Germinal center (tissue), 1 donor: ENCODE results near the gene ARHGAP28.

ENCODE experiments used
- DNase-seq: peaks from one replicate; pipeline ENCODE4 v3.0.0; 2012; ENCODE audit warnings: mixed read lengths, low spot score

ARHGAP28 gene

GRCh38 chr18:6962571-6963451 is 233.3 kb downstream of the ARHGAP28 start:
- DNase-seq: no peak

- DNase-seq: no peak
Measured at GRCh38 chr18:6963452-6964097, 234.1 kb downstream of the ARHGAP28 start.
